Stimulated activated CD4-positive, alpha-beta T cell treated with anti-CD3 and anti-CD28 coated beads, Interleukin-12 subunit alpha, Interleukin-12 subunit beta, amount 100 ng/mL, for 4 hours (primary cell): Measurements from ENCODE around the gene BICRA.
"Not testable (repeated sequence)": the region's sequence is repeated elsewhere in the genome, so short reads cannot be mapped to it uniquely, and the experiment has no call there.

Experiments used
- DNase-seq: peaks from one replicate; pipeline ENCODE4 v3.0.0-alpha.2; 2020

Gene BICRA

GRCh38 chr19:47631681-47632446, 22.9 kb downstream of the BICRA start:
- no peak for DNase-seq

- no peak for DNase-seq
Measured at GRCh38 chr19:47633517-47633916, 24.6 kb downstream of the BICRA start.

- DNase-seq = no peak
Measured at GRCh38 chr19:47633996-47634395, 25.1 kb downstream of the BICRA start.

GRCh38 chr19:47635152-47635754, 26.3 kb downstream of the BICRA start:
- DNase-seq = not testable (repeated sequence)

- DNase-seq = no peak
Measured at GRCh38 chr19:47637550-47637949, 28.6 kb downstream of the BICRA start.

GRCh38 chr19:47641891-47642485, 33.1 kb downstream of the BICRA start:
- DNase-seq = no peak

- no peak for DNase-seq
Measured at GRCh38 chr19:47643281-47643680, 34.3 kb downstream of the BICRA start.

- no peak for DNase-seq
Measured at GRCh38 chr19:47644199-47644598, 35.3 kb downstream of the BICRA start.

GRCh38 chr19:47644743-47645482, 36.0 kb downstream of the BICRA start:
- no peak for DNase-seq

- no peak for DNase-seq
Measured at GRCh38 chr19:47646924-47647323, 38.0 kb downstream of the BICRA start.

GRCh38 chr19:47649588-47649987, 40.7 kb downstream of the BICRA start:
- DNase-seq = no peak

- no peak for DNase-seq
Measured at GRCh38 chr19:47650700-47651099, 41.8 kb downstream of the BICRA start.

GRCh38 chr19:47651132-47651531, 42.2 kb downstream of the BICRA start:
- DNase-seq = no peak

GRCh38 chr19:47651691-47652090, 42.8 kb downstream of the BICRA start:
- DNase-seq = no peak

- no peak for DNase-seq
Measured at GRCh38 chr19:47652285-47652684, 43.4 kb downstream of the BICRA start.

- no peak for DNase-seq
Measured at GRCh38 chr19:47653856-47654255, 44.9 kb downstream of the BICRA start.

GRCh38 chr19:47657719-47658118, 48.8 kb downstream of the BICRA start:
- DNase-seq = no peak

GRCh38 chr19:47658431-47659348, 49.8 kb downstream of the BICRA start:
- DNase-seq = no peak

GRCh38 chr19:47660435-47660832, 51.5 kb downstream of the BICRA start:
- no peak for DNase-seq

GRCh38 chr19:47661161-47661560, 52.2 kb downstream of the BICRA start:
- no peak for DNase-seq

- DNase-seq = no peak
Measured at GRCh38 chr19:47661611-47662010, 52.7 kb downstream of the BICRA start.

- DNase-seq = no peak
Measured at GRCh38 chr19:47663435-47663910, 54.5 kb downstream of the BICRA start.
